Bronchial epithelial cell (primary cell): ENCODE data around the gene GPC5. TPM values are rescaled to one million over a fixed set of nuclear protein-coding genes. Genes with fewer than 3 reads are reported as not detected.

Experiments
- DNase-seq: peaks from one replicate; pipeline ENCODE4 v3.0.0-alpha.2; 2010; ENCODE audit warnings: low read depth
- FAIRE-seq: peaks from 2 replicates; lab custom pipeline; 2011; peaks lifted over from hg19 to GRCh38; lab: Jason Lieb, UNC
- H3K27me3 ChIP-seq: 2 replicates; pipeline ENCODE4 v1.5.1; 2011; ENCODE audit warnings: low read length; ENCODE audit not compliant: control insufficient read depth, insufficient read depth
- H3K36me3 ChIP-seq: 2 replicates; pipeline ENCODE4 v1.5.1; 2011; ENCODE audit warnings: low read length; ENCODE audit not compliant: control insufficient read depth, insufficient read depth
- H3K4me3 ChIP-seq: 2 replicates; pipeline ENCODE4 v1.5.1; 2011; ENCODE audit warnings: mild to moderate bottlenecking, low read depth, low read length, control low read depth
- CTCF ChIP-seq: IDR thresholded peaks from 2 replicates; pipeline ENCODE4 v1.5.1; 2011; ENCODE audit warnings: mild to moderate bottlenecking, moderate library complexity, low read length, control low read depth, inconsistent platforms; ENCODE audit not compliant: insufficient read depth, severe bottlenecking
- total RNA-seq: library from RNA; depleted of rRNA; stranded (reverse); fragments of >200 nt; gene quantifications from 2 replicates; pipeline ENCODE4 v1.2.1, GENCODE V29; 2014

Gene GPC5
- total RNA-seq, 1 donor from 2014 or later: 1.8 TPM

GRCh38 chr13:92313382-92313781 is 915.0 kb downstream of the GPC5 start:
- no peak for DNase-seq
- H3K36me3 ChIP-seq: no peaks in the 10 kb centered on the region
- TF ChIP-seq CTCF: no peak
- H3K27me3 ChIP-seq: no peaks in the 10 kb centered on the region
- FAIRE-seq: no peak
- no peak overlapping the region for H3K4me3 ChIP-seq

GRCh38 chr13:92315265-92315664 is 916.8 kb downstream of the GPC5 start:
- no peak for DNase-seq
- no peak overlapping the region for H3K4me3 ChIP-seq
- TF ChIP-seq CTCF: no peak
- no peak for FAIRE-seq
- H3K27me3 ChIP-seq: no peaks in the 10 kb centered on the region
- no peaks in the 10 kb centered on the region for H3K36me3 ChIP-seq

- TF ChIP-seq CTCF: no peak
- H3K4me3 ChIP-seq: no peak overlapping the region
- no peaks in the 10 kb centered on the region for H3K36me3 ChIP-seq
- no peaks in the 10 kb centered on the region for H3K27me3 ChIP-seq
- FAIRE-seq (no peak), DNase-seq (no peak)
Observed at GRCh38 chr13:92316030-92316429, 917.6 kb downstream of the GPC5 start.

GRCh38 chr13:92317066-92317465 is 918.6 kb downstream of the GPC5 start:
- TF ChIP-seq CTCF: no peak

GRCh38 chr13:92320323-92320722 is 921.9 kb downstream of the GPC5 start:
- TF ChIP-seq CTCF: no peak
- Histone ChIP-seq H3K4me3 (no peak overlapping the region), H3K36me3 (no peaks in the 10 kb centered on the region), H3K27me3 (no peaks in the 10 kb centered on the region)
- DNase-seq (no peak), FAIRE-seq (no peak)

More at GRCh38 chr13:92317066-92317465, 918.6 kb downstream of the GPC5 start:
- no peak for DNase-seq
- H3K27me3 ChIP-seq: no peaks in the 10 kb centered on the region
- FAIRE-seq: no peak
- no peaks in the 10 kb centered on the region for H3K36me3 ChIP-seq
- no peak overlapping the region for H3K4me3 ChIP-seq

GRCh38 chr13:92321174-92321573 is 922.8 kb downstream of the GPC5 start:
- Histone ChIP-seq H3K27me3 (no peaks in the 10 kb centered on the region), H3K36me3 (no peaks in the 10 kb centered on the region), H3K4me3 (no peak overlapping the region)
- no peak for TF ChIP-seq CTCF
- DNase-seq (no peak), FAIRE-seq (no peak)
